ENCODE measurements around the gene CCDC85C.

CCDC85C gene

DNA sequence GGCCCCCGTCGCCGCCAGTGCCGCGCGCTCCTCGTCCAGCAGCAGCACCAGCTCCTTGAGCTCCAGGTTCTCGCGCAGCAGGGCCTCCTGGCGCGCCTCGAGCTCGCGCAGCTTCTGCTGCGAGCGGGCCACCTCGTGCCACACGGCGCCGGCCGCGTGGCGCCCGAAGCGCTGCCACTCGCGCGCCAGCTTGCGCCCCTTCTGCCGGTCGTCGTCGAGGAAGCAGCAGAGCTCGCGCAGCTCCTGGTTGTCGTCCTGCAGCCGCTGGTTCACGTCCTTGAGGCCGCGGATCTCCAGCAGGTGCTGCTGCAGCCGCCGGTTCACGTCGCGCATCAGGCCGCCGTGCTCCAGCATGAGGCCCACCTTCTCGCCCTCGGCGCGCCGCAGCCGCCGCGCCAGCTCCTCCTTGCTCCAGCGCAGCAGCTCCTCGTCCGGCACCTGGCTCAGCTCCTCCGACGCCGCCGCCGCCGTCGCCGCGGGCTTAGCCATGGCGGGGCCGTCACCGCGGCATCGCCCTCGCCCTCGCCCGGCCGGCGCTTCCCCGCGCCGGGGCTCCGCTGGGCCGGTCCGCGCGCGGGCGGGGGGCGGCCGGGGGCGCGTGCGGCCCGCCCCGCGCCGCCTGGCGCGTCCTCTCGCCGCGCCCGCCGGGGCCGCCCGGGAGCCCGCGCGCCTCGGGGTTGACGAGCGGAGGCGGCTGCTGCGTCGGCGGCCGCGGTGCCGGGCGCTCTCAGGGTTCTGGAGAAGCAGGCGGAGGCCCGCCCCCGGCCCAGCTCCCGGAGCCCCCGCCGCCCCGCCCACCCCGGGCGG lies at the start of gene CCDC85C:
TSS of gene CCDC85C (minus strand) at position 737 of the 807 bp plus-strand sequence. CDS start at position 489, 248 bp downstream.
- H3K27ac ChIP-seq = peak within 1 kb of the TSS; percentile 94
- TF ChIP-seq, protein P1, sequence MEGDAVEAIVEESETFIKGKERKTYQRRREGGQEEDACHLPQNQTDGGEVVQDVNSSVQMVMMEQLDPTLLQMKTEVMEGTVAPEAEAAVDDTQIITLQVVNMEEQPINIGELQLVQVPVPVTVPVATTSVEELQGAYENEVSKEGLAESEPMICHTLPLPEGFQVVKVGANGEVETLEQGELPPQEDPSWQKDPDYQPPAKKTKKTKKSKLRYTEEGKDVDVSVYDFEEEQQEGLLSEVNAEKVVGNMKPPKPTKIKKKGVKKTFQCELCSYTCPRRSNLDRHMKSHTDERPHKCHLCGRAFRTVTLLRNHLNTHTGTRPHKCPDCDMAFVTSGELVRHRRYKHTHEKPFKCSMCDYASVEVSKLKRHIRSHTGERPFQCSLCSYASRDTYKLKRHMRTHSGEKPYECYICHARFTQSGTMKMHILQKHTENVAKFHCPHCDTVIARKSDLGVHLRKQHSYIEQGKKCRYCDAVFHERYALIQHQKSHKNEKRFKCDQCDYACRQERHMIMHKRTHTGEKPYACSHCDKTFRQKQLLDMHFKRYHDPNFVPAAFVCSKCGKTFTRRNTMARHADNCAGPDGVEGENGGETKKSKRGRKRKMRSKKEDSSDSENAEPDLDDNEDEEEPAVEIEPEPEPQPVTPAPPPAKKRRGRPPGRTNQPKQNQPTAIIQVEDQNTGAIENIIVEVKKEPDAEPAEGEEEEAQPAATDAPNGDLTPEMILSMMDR (conservative IDR thresholded peaks at IDR 0.05) = no peak

DNA sequence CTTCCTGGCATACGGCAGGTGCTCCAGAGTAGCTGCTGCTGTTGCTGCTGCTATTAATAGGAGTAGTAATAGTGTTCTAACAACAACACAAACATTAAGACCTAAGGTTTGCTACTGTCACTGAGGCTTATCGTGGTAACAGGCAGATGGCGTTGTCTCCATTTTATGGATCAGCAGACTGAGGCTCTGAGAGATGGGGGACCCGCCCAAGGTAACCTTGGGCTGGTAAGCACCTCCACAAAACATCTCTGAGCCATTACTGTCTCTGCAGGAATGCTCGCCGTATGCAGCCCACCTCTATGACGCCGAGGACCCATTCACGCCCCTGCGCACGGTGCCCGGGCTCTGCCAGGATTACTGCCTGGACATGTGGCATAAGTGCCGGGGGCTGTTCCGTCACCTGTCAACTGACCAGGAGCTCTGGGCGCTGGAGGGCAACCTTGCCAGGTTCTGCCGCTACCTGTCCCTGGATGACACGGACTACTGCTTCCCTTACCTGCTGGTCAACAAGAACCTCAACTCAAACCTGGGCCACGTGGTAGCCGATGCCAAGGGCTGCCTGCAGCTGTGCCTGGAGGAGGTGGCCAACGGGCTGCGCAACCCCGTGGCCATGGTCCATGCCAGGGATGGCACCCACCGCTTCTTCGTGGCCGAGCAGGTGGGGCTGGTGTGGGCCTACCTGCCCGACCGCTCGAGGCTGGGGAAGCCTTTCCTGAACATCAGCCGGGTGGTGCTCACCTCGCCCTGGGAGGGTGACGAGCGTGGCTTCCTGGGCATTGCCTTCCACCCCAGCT lies 48.1 kb upstream of the CCDC85C start:
- H3K27ac ChIP-seq = no peak overlapping the region
- TF ChIP-seq, protein P1 (conservative IDR thresholded peaks at IDR 0.05) = no peak

DNA sequence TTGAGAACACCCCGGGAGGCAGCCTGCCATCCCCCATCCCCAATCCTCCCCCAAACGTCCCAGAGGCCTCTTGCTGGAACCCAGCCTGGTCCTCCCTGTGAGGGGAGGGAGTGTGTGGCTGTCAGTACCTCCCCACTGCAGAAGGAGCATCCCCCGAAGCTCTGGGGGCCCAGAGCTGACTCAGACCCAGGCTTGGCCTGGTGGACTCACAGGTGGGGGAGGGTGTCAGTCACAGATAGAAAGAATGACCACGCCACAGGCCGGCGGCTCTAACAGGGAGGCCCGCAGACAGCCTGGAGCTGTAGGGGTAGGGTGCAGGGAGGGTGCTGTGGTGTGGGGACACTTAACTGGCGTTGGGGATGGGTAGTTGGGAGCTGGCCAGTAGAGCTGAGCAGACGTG lies 46.2 kb upstream of the CCDC85C start:
- H3K27ac ChIP-seq = no peak overlapping the region
- TF ChIP-seq, protein P1 (conservative IDR thresholded peaks at IDR 0.05) = no peak

DNA sequence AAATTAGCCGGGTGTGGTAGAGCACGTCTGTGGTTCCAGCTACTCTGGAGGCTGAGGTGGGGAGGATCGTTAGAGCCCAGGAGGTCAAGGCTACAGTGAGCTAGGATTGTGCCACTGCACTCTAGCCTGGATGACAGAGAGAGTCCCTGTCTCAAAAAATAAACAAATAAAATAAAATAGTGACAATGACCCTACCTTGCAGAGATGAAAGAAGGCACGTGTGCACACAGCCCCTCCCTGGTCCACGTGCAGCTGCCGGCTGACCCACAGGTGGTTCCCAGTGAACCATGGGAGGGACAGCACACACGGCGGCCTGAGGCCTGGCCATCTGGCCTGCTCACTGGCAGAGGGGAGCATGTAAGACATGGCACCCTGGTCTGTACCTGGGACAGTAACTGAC lies 45.6 kb upstream of the CCDC85C start:
- TF ChIP-seq, protein P1 (conservative IDR thresholded peaks at IDR 0.05) = no peak
- H3K27ac ChIP-seq = no peak overlapping the region

DNA sequence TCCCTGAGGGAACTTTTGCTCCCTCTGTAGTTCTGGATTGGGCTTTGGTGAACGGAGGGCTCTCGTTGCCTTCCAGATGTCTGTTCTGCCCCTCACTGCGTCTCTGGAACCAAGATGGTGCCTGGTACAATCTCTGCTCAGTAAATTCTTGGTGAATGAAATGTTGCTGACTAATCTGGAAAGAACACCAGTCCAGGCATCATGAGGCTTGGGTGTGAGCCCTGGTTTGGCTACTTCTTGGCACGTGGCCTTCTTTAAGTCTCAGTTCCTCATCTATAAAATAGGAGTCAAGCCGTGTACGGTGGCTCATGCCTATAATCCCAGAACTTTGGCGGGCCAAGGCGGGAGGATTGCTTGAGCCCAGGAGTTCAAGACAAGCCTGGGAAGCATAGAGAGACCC lies 45.2 kb upstream of the CCDC85C start:
- H3K27ac ChIP-seq = no peak overlapping the region
- TF ChIP-seq, protein P1 (conservative IDR thresholded peaks at IDR 0.05) = no peak

DNA sequence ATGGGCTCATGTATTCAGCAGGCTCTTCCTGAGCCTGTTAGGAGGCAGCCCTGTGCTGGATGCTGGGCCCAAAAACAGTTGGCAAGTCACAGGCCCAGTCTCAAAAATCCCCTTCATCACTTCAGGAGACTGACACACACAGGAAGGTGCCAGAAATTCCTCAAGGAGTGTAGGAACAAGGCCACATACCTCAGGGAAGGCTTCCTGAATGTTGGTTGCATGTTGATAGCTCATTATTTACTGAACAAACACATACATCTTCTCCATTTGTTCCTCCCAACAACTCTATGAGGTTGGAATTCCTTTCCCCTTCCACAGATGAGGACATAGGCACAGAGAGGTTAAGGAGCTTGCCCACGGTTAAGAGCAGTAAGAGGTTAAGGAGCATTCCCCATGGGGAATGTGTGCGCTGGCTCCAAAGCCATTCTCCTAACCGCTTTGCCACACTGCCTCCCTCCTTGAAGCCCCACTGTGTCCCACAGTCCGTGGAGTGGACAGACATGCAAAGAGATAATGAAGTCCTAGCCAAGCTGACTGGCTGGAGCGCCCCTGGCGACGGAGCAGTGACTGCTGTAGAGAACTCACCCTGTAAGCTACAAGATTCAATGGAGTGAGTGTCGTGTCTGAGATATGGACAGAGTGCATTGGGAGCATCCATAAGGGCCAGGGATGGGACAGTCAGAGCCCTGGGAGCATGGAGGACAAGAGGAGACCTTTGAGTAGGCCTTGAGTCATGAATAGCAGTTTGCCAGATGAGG lies 44.2 kb upstream of the CCDC85C start:
- H3K27ac ChIP-seq = no peak overlapping the region
- TF ChIP-seq, protein P1 (conservative IDR thresholded peaks at IDR 0.05) = no peak

DNA sequence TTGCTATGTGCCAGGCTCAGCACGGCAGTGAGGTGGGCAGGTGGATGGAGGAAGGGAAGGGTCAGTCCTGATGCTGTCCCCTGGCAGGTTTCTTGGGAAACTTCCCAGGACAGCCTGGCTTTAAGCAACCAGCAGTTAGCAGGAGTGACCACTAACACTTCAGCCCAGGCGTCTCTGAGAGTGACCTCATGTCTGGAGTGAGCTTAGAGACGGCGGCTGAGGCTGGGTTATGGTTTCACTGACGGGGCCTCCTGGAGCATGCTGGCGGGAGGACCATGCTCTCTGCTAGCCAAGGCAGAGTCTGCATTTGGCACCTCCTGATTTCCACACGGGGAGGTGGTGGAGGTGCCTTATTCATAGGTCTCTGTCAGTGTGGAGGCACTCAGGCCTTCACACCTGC lies 43.4 kb upstream of the CCDC85C start:
- H3K27ac ChIP-seq = no peak overlapping the region
- TF ChIP-seq, protein P1 (conservative IDR thresholded peaks at IDR 0.05) = no peak
